GM13977 (cell line): ENCODE results near the gene RBFOX2.

Experiments
- DNase-seq: peaks from one replicate; pipeline ENCODE4 v3.0.0; 2012; ENCODE audit warnings: low spot score
- CTCF ChIP-seq: IDR thresholded peaks from 2 replicates; pipeline ENCODE4 v1.5.1; 2012; ENCODE audit warnings: mild to moderate bottlenecking, control low read depth; ENCODE audit not compliant: insufficient read depth; ENCODE audit errors: extremely low read depth, missing control alignments
- in situ Hi-C: fragments of 300-500 bp; cut with MboI; formaldehyde crosslinking; loops from one replicate; pipeline ENCODE4 v1.12.0; 2022; ENCODE audit warnings: low sequenced_read_pairs, low pct_unique_long_range_greater_than_20kb, mixed read lengths, inconsistent platforms; ENCODE audit not compliant: unreplicated experiment

The RBFOX2 gene

GRCh38 chr22:35961480-35962295 is 66.9 kb downstream of the RBFOX2 start:
- no peak for TF ChIP-seq CTCF
- DNase-seq: no peak
- in situ Hi-C loops: no loop called here

GRCh38 chr22:35960854-35961253 is 67.8 kb downstream of the RBFOX2 start:
- in situ Hi-C loops: no loop called here
- no peak for DNase-seq
- no peak for TF ChIP-seq CTCF

GRCh38 chr22:35959121-35959800 is 69.4 kb downstream of the RBFOX2 start:
- no peak for TF ChIP-seq CTCF
- no peak for DNase-seq
- in situ Hi-C loops: no loop called here

GRCh38 chr22:35958334-35958733 is 70.3 kb downstream of the RBFOX2 start:
- in situ Hi-C loops: no loop called here
- TF ChIP-seq CTCF: no peak
- DNase-seq: no peak

GRCh38 chr22:35957589-35957988 is 71.0 kb downstream of the RBFOX2 start:
- no peak for TF ChIP-seq CTCF
- in situ Hi-C loops: no loop called here
- no peak for DNase-seq

- in situ Hi-C loops: no loop called here
- TF ChIP-seq CTCF: no peak
- peak; percentile 3 for DNase-seq
Observed at GRCh38 chr22:35956850-35957249, 71.8 kb downstream of the RBFOX2 start.
